ENCODE data around the gene TRIM4.
"Not testable (repeated sequence)": the region's sequence is repeated elsewhere in the genome, so short reads cannot be mapped to it uniquely, and the experiment has no call there.

Gene TRIM4

DNA sequence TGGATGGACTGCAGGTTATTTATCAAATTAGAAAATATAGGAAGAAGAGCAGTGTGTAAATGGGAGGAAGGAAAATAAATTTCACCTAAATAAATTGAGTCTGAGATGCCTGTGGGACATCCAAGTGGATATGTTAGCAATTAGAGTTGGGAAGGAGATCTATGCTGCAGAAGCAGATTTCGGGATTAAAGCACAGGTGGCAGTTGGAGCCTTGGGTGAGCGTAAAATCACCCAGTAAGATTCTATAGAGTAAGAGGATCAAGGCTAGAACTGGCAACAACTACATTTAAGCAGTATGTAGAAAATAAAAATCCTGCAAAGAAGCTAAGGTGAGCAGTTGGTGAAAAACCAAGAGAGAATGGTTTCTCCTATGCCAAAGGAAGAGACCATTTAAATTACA lies 8.4 kb downstream of the TRIM4 start:
- no peak for DNase-seq

- no peak for DNase-seq
Measured at GRCh38 chr7:99901581-99901980, 17.7 kb downstream of the TRIM4 start.

DNA sequence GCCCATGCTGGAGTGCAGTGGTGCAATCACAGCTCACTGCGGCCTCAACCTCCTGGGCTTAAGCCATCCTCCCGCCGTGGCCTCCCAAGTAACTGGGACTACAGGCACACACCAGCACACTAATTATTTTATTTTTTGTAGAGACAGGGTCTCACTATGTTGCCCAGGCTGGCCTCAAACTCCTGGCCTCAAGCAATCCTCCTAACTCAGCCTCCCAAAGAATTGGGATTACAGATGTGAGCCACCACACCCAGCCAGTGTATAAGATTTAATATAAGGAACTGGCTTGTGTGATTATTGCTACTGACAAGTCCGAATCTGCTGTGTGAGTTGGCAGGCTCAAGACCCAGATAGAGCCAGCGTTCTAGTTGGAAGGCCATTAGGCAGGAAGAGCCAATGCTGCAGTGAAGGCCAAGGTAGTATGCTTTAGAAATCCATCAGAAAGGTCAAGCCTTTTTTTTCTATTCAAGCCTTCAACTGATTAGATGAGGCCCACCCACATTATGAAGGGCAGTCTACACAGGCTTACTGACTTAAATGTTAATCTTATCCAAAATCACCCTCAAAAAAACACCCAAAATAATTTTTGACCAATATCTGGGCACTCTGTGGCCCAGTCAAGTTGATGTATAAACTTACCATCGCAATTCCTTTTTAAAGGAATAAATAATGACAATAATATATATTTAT lies 19.4 kb downstream of the TRIM4 start:
- no peak for DNase-seq

GRCh38 chr7:99898836-99899235 lies 20.5 kb downstream of the TRIM4 start:
- no peak for DNase-seq

GRCh38 chr7:99898023-99898357 lies 21.3 kb downstream of the TRIM4 start:
- DNase-seq = no peak

DNA sequence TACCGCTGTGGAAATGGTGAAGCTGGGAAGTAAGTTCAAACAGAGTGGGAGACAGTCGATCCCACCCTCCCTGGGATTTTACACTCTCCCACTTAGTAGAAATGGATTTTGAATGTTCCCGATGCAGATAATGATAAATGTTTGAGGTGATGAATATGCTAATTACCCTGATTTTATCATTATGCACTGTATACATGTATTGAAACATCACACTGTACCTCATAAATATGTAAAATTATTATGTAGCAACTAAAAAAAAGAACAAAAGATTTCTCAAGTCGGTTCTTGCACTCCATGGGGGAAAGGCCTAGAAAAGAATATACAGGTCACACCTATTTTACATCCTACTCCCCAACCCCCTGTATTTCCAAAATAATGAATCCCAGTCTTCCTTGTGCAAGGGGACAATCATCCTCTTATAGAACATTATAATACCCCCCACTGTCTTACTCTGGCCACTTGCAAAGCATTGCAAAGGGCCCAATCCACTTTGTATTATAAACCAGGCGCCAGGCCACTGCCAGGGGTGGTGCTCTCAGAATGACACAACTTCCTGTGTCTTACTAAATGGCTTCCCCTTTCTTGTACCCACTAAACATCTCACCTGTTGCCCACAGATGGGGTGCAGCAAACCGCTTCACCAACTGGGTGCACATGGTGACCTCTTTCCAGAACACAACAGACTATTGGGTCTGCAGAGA lies 21.9 kb downstream of the TRIM4 start:
- no peak for DNase-seq

DNA sequence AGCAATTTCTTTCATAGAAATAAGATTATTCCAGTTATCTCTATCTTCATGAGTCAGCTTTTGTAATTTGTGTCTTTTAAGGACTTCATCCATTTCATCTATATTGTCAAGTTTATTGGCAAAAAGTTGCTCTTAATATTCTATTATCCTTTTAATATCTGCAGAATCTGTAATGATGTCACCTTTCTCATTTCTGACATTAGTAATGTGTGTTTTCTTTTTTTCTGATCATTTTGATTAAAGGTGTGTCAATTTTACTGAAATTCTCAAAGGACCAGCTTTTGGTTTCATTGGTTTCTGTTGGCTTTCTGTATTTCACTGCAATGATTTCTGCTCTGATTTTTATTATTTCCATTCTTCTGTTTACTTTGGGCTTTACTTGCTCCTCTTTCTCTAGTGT lies 24.6 kb downstream of the TRIM4 start:
- DNase-seq = no peak

DNA sequence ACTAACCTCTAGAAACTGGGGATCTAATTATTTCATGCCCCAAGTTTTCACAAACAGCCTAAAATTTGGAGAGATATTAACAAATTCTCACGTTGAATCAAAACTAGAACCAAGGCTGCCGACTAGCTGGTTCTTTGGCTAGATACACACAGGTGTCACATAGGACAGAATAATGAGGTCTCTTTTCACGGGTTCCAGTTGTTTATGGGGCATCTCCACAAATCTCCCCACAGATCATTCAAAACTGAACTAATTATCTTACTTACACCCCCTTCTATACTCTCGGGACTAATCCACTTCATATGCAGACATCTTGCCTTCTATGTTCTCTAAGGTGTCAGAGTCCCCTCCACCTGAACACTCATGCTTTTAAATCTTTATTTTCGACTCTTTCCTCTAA lies 26.1 kb downstream of the TRIM4 start:
- DNase-seq = no peak

DNA sequence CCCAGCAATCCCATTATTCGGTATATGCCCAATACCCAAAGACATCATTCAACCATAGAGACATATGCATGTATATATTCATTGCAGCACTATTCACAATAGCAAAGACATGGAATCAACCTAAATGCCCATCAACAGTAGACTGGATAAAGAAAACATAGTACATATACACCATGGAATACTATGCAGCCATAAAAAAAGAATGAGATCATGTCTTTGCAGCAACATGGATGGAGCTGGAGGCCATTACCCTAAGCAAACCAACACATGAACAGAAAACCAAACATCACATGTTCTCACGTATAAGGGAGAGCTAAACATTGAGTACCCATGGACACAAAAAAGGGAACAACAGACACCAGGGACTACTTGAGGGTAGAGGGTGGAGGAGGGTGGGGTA lies 29.0 kb downstream of the TRIM4 start:
- not testable (repeated sequence) for DNase-seq

GRCh38 chr7:99888366-99888765 lies 31.0 kb downstream of the TRIM4 start:
- DNase-seq = not testable (repeated sequence)

- no peak for DNase-seq
Measured at GRCh38 chr7:99881370-99881769, 38.0 kb downstream of the TRIM4 start.

- no peak for DNase-seq
Measured at GRCh38 chr7:99876933-99877332, 42.4 kb downstream of the TRIM4 start, which contains the start of gene OR2AE1. TSS of gene OR2AE1 (minus strand) at chr7:99877033. CDS start at chr7:99877033, 0 bp downstream.

DNA sequence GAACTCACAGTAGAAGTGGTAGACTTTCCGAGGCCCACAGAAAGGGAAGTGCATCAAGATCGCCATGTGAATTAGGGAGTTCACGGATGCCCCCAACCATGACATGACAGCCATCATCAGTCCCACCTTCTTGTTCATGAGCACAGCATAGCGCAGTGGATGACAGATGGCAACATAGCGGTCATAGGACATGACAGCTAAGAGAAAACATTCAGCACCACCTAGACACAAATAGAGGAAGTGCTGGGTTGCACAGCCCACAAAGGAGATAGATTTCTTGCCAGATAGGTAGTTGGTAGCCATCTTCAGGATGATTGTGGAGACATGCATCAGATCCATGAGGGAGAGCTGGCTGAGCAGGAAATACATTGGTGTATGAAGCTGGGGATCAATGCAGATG lies 42.8 kb downstream of the TRIM4 start:
- DNase-seq = peak; percentile 4

DNA sequence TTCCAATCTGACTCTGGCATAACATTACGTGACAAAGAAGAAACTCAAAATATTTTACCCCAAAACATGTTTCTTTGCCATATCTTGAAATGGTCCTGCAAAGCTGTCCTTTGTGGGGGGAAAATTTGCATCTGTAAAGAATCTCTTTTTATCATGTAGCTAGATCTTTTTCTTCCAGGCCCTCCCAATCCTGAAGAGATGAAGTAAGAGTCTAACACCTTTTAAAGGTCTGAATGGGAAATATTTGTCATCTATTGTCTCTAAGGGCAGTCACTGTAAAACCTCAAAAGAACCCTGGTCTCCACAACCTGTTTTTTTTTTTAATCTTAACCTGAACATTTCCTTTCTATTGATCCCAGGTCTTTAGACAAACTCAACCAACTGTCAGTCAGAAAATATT lies 51.1 kb downstream of the TRIM4 start:
- DNase-seq = no peak

DNA sequence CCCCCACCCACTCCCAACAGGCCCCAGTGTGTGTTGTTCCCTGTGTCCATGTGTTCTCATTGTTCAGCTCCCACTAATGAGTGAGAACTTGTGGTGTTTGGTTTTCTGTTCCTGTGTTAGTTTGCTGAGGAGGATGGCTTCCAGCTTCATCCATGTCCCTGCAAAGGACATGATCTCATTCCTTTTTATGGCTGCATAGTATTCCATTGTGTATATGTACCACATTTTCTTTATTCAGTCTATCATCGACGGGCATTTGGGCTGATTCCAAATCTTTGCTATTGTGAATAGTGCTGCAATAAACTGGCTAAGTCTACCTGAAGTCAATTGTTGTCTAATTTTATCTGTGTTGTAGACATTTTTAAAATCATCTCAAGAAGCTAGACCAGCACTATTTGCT lies 51.9 kb downstream of the TRIM4 start:
- not testable (repeated sequence) for DNase-seq

- no peak for DNase-seq
Measured at GRCh38 chr7:99863847-99864440, 55.4 kb downstream of the TRIM4 start.

DNA sequence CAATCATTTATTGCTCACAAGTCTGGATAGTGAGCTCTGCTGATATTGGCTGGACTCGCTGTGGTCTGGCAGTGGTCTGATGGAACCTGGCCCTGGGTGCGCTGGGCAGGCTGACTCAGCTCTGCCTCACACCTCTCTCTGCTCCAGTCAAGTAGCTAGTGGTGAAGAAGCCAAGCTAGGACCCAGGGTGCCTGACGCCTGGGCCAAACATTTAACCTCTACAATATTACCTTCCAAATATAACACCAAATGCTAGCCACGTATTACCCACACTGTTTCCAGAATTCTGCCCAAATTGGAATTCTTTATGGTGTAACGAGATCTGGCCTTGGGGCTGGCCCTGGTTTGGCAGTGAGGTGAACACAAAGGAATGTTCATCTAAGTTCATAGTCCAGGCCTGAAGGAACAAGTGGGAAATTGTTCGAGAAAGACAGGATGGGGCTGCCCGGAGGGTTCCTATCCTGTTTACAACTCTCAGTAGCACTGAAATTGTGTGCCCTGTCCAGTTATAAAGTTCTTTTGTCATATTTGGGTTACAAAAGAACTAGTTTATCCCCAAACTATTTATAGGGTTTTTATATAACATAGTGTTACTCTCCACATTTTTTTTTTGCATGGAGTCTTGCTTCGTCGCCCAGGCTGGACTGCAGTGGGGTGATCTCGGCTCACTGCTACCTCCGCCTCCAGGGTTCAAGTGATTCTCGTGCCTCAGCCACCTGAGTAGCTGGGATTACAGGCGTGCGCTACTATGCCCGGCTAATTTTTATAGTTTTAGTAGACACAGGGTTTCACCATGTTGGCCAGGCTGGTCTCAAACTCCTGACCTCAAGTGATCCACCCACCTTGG lies 58.8 kb downstream of the TRIM4 start:
- no peak for DNase-seq

DNA sequence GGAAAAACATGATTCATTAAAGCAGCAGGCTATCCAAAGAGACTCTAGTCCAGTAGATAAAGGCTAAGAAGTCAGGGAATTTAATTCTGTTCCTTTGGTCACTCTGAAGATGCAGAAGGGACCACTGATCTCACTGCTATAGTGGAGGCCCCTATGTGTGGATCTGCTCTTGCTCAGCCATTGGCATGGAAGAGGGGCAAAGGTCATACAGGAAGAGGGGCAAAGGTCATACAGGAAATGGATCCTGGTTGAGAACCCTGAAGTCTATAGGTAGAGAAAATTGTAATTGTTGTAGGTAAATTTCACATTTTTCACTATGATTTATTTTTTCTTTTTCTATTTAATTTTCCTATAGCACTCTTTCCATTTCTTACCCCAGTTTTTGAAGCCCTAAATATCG lies 64.1 kb downstream of the TRIM4 start:
- DNase-seq = no peak

GRCh38 chr7:99848420-99849216 lies 70.7 kb downstream of the TRIM4 start:
- DNase-seq = no peak

- DNase-seq = no peak
Measured at GRCh38 chr7:99844328-99844727, 75.0 kb downstream of the TRIM4 start.

DNA sequence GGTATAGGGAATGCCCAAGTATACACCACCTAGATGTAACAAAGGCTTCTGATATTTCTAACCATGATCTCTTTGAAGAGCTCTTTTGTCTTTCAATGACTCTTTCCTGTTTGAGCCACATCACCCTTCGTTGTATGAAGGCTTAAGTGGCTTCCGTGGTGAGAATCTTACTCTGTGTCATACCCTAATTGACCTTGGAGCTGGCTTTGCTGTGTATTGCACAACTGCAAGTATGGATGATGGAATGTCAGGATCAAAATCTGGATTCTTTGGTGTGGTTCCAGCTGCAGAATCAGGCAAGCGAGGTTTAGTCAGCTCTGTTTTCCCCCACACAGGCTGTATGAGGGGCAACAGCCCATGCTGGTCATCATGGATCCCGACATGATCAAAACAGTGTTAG lies 75.5 kb downstream of the TRIM4 start:
- no peak for DNase-seq

GRCh38 chr7:99842926-99843325 lies 76.4 kb downstream of the TRIM4 start:
- DNase-seq = no peak
